HepG2 (cell line): ENCODE measurements around the gene FAM222A. TPM values are rescaled to one million over a fixed set of nuclear protein-coding genes. Genes with fewer than 3 reads are reported as not detected.

Experiments used
- ASH2L ChIP-seq: fragments of 300-600, 200-600 bp; sonication (generic); IDR thresholded peaks from 2 replicates; pipeline ENCODE4 v1.7.0; 2017; ENCODE audit warnings: low read depth, mild to moderate bottlenecking, moderate library complexity, mixed read lengths, low read length; ENCODE audit not compliant: insufficient read length
- ETV6 ChIP-seq: sonication (generic); formaldehyde crosslinking; conservative IDR thresholded peaks from 2 replicates; pipeline ENCODE4 v1.4.0; 2020; ENCODE audit warnings: missing genetic modification reagents
- IRX3 ChIP-seq: sonication (generic); formaldehyde crosslinking; IDR thresholded peaks from 2 replicates; pipeline ENCODE4 v1.8.1; 2023; ENCODE audit warnings: mild to moderate bottlenecking, low read depth, missing genetic modification reagents, borderline replicate concordance
- KAT2B ChIP-seq: fragments of 150-350 bp; IDR thresholded peaks from 2 replicates; pipeline ENCODE4 v1.6.1; 2014; ENCODE audit warnings: low read depth, low read length, borderline replicate concordance
- MIER2 ChIP-seq: IDR thresholded peaks from 2 replicates; pipeline ENCODE4 v1.6.1; 2016; ENCODE audit warnings: missing biosample characterization, missing genetic modification reagents
- SAFB2 ChIP-seq: sonication (generic); formaldehyde crosslinking; IDR thresholded peaks from 2 replicates; pipeline ENCODE4 v1.5.1; 2020; ENCODE audit warnings: missing genetic modification reagents, low read depth, mild to moderate bottlenecking, borderline replicate concordance
- SCMH1 ChIP-seq: sonication (generic); formaldehyde crosslinking; IDR thresholded peaks from 2 replicates; pipeline ENCODE4 v1.9.0; 2021; ENCODE audit warnings: missing genetic modification reagents, mild to moderate bottlenecking, borderline replicate concordance
- SOX13 ChIP-seq, 3 experiments: fragments of 450-650 bp in 1 of 3; sonication (generic) in 1 of 3; formaldehyde crosslinking in 1 of 3; IDR thresholded peaks in 2 of 3; conservative IDR thresholded peaks in 1 of 3; 2 replicates each; pipeline versions ENCODE4 v1.5.0 to v1.6.1; 2016 to 2020; ENCODE audit warnings: antibody characterized with exemption in 1 of 3, mild to moderate bottlenecking in 1 of 3, missing compliant biosample characterization in 1 of 3, missing genetic modification reagents in 1 of 3, moderate library complexity in 1 of 3
- TRIM24 ChIP-seq: sonication (generic); formaldehyde crosslinking; IDR thresholded peaks from 2 replicates; pipeline ENCODE4 v1.8.0; 2022; ENCODE audit warnings: mild to moderate bottlenecking, missing genetic modification reagents
- ZNF232 ChIP-seq: sonication (generic); formaldehyde crosslinking; IDR thresholded peaks from 2 replicates; pipeline ENCODE4 v1.4.0; 2020; ENCODE audit warnings: missing genetic modification reagents, borderline replicate concordance
- ZNF24 ChIP-seq: fragments of 450-650 bp; IDR thresholded peaks from 2 replicates; pipeline ENCODE4 v1.6.1; 2017; ENCODE audit warnings: antibody characterized with exemption, mild to moderate bottlenecking
- ZNF781 ChIP-seq: sonication (generic); formaldehyde crosslinking; IDR thresholded peaks from 2 replicates; pipeline ENCODE4 v1.5.1; 2020; ENCODE audit warnings: borderline replicate concordance, mild to moderate bottlenecking, missing genetic modification reagents; ENCODE audit errors: not compliant biosample characterization
- polyA plus RNA-seq, 8 experiments: library from polyadenylated mRNA; depleted of rRNA in 3 of 8; stranded (reverse) in 7 of 8; unstranded in 1 of 8; fragments of >200 nt; fragmentation: Illumina TruSeq in 4 of 8; extraction: Trizol in 4 of 8; gene quantifications; 2 replicates each; pipeline versions ENCODE4 v1.2.1 to v1.2.3, GENCODE V29; 2011 to 2016; ENCODE audit warnings: low read depth in 4 of 8, missing spikeins in 1 of 8, mixed read lengths in 1 of 8; ENCODE audit not compliant: insufficient read depth in 1 of 8
- total RNA-seq, 5 experiments: library from RNA; depleted of rRNA; stranded (reverse); fragments of >200 nt; fragmentation: Illumina TruSeq; extraction: Trizol; gene quantifications; 2 replicates each; pipeline ENCODE4 v1.2.3, GENCODE V29; 2016; ENCODE audit warnings: low read depth in 1 of 5
- TF ChIP-seq, protein P1 (sequence below): sonication (generic); formaldehyde crosslinking; IDR thresholded peaks from 2 replicates; pipeline ENCODE4 v1.8.1; 2023; ENCODE audit warnings: mild to moderate bottlenecking, missing genetic modification reagents
- TF ChIP-seq, protein P2 (sequence below): sonication (generic); formaldehyde crosslinking; IDR thresholded peaks from 2 replicates; pipeline ENCODE4 v1.5.0; 2020; ENCODE audit warnings: missing genetic modification reagents, mild to moderate bottlenecking, borderline replicate concordance
- TF ChIP-seq, protein P3 (sequence below): sonication (generic); formaldehyde crosslinking; IDR thresholded peaks from 2 replicates; pipeline ENCODE4 v1.5.1; 2020; ENCODE audit warnings: mild to moderate bottlenecking, missing genetic modification reagents, moderate library complexity
- TF ChIP-seq, protein P4 (sequence below): sonication (generic); formaldehyde crosslinking; IDR thresholded peaks from 2 replicates; pipeline ENCODE4 v1.8.1; 2023; ENCODE audit warnings: missing genetic modification reagents, inconsistent platforms, borderline replicate concordance
- TF ChIP-seq, protein P5 (sequence below): sonication (generic); formaldehyde crosslinking; IDR thresholded peaks from 2 replicates; pipeline ENCODE4 v1.4.0; 2020; ENCODE audit warnings: mild to moderate bottlenecking, missing genetic modification reagents
- TF ChIP-seq, protein P6 (sequence below): sonication (generic); formaldehyde crosslinking; IDR thresholded peaks from 2 replicates; pipeline ENCODE4 v1.5.0; 2020; ENCODE audit warnings: missing genetic modification reagents

Gene FAM222A
- total and polyA plus RNA-seq, 2 of the 13 experiments (the other 11 are each of a cell fraction or from before 2014, with no cell fraction given), result 2.7 to 9.6 TPM

DNA sequence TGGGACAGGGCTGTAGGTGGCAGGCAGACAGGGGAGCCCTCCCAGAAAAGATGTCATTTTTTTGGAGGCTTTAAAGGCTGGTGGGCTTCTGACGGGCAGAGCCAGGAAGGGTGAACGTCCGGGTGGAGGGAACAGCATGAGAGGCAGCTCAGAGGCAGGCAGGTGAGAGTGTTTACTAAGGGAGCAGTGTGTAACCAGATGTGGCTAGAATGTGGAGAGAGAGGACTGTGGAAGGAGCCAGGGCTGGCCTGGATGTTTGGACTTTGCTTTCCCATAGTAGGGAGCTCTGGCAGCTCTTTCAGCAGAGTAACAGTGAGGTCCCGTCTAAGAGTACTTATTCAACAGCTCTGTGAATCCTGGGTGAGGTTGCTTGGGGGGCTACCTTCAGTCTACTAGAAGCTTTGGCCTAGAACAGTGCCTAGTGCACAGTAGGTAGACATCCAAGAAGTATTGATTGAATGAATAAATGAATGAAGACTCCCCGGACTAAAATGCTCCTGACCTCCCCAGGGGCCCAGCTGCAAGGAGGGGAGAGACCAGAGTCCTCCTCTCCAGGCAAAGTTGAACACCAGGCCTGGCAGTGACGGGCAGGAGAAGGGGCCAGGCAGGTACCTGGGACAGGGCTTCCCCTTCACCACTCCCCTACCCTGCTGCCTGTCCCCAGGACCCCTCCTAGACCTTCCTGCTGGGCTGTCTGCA lies 8.5 kb downstream of the FAM222A start (continued):
- TF ChIP-seq MIER2 (CRISPR knock-in tag), result no peak
- no peak for TF ChIP-seq SOX13 (IDR thresholded peaks at IDR 0.05)
- peak in 1 of 2 experiments; percentile 43; a peak in 1 of 4 replicates for TF ChIP-seq SOX13 (CRISPR knock-in tag; conservative IDR thresholded peaks at IDR 0.05 in 1 of 2, IDR thresholded peaks at IDR 0.05 in 1 of 2)
- TF ChIP-seq SCMH1, result no peak
- no peak for TF ChIP-seq ZNF24
- no peak for TF ChIP-seq ZNF232 (CRISPR knock-in tag)
- TF ChIP-seq SAFB2 (CRISPR knock-in tag), result no peak
- TF ChIP-seq, protein P1, sequence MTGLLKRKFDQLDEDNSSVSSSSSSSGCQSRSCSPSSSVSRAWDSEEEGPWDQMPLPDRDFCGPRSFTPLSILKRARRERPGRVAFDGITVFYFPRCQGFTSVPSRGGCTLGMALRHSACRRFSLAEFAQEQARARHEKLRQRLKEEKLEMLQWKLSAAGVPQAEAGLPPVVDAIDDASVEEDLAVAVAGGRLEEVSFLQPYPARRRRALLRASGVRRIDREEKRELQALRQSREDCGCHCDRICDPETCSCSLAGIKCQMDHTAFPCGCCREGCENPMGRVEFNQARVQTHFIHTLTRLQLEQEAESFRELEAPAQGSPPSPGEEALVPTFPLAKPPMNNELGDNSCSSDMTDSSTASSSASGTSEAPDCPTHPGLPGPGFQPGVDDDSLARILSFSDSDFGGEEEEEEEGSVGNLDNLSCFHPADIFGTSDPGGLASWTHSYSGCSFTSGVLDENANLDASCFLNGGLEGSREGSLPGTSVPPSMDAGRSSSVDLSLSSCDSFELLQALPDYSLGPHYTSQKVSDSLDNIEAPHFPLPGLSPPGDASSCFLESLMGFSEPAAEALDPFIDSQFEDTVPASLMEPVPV, result no peak
- TF ChIP-seq ETV6 (CRISPR knock-in tag), result no peak
- TF ChIP-seq, protein P2, sequence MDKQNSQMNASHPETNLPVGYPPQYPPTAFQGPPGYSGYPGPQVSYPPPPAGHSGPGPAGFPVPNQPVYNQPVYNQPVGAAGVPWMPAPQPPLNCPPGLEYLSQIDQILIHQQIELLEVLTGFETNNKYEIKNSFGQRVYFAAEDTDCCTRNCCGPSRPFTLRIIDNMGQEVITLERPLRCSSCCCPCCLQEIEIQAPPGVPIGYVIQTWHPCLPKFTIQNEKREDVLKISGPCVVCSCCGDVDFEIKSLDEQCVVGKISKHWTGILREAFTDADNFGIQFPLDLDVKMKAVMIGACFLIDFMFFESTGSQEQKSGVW (CRISPR knock-in tag), result no peak
- TF ChIP-seq ASH2L, result peak; percentile 61
- no peak for TF ChIP-seq KAT2B
- TF ChIP-seq, protein P3, sequence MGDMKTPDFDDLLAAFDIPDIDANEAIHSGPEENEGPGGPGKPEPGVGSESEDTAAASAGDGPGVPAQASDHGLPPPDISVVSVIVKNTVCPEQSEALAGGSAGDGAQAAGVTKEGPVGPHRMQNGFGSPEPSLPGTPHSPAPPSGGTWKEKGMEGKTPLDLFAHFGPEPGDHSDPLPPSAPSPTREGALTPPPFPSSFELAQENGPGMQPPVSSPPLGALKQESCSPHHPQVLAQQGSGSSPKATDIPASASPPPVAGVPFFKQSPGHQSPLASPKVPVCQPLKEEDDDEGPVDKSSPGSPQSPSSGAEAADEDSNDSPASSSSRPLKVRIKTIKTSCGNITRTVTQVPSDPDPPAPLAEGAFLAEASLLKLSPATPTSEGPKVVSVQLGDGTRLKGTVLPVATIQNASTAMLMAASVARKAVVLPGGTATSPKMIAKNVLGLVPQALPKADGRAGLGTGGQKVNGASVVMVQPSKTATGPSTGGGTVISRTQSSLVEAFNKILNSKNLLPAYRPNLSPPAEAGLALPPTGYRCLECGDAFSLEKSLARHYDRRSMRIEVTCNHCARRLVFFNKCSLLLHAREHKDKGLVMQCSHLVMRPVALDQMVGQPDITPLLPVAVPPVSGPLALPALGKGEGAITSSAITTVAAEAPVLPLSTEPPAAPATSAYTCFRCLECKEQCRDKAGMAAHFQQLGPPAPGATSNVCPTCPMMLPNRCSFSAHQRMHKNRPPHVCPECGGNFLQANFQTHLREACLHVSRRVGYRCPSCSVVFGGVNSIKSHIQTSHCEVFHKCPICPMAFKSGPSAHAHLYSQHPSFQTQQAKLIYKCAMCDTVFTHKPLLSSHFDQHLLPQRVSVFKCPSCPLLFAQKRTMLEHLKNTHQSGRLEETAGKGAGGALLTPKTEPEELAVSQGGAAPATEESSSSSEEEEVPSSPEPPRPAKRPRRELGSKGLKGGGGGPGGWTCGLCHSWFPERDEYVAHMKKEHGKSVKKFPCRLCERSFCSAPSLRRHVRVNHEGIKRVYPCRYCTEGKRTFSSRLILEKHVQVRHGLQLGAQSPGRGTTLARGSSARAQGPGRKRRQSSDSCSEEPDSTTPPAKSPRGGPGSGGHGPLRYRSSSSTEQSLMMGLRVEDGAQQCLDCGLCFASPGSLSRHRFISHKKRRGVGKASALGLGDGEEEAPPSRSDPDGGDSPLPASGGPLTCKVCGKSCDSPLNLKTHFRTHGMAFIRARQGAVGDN (CRISPR knock-in tag), result peak; percentile 42
- TF ChIP-seq, protein P4, sequence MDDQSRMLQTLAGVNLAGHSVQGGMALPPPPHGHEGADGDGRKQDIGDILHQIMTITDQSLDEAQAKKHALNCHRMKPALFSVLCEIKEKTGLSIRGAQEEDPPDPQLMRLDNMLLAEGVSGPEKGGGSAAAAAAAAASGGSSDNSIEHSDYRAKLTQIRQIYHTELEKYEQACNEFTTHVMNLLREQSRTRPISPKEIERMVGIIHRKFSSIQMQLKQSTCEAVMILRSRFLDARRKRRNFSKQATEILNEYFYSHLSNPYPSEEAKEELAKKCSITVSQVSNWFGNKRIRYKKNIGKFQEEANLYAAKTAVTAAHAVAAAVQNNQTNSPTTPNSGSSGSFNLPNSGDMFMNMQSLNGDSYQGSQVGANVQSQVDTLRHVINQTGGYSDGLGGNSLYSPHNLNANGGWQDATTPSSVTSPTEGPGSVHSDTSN, result no peak
- TF ChIP-seq, protein P5, sequence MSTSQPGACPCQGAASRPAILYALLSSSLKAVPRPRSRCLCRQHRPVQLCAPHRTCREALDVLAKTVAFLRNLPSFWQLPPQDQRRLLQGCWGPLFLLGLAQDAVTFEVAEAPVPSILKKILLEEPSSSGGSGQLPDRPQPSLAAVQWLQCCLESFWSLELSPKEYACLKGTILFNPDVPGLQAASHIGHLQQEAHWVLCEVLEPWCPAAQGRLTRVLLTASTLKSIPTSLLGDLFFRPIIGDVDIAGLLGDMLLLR (CRISPR knock-in tag), result no peak
- no peak for TF ChIP-seq ZNF781 (CRISPR knock-in tag)
- TF ChIP-seq, protein P6, sequence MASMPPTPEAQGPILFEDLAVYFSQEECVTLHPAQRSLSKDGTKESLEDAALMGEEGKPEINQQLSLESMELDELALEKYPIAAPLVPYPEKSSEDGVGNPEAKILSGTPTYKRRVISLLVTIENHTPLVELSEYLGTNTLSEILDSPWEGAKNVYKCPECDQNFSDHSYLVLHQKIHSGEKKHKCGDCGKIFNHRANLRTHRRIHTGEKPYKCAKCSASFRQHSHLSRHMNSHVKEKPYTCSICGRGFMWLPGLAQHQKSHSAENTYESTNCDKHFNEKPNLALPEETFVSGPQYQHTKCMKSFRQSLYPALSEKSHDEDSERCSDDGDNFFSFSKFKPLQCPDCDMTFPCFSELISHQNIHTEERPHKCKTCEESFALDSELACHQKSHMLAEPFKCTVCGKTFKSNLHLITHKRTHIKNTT (CRISPR knock-in tag), result no peak
- TF ChIP-seq IRX3, result no peak
- TF ChIP-seq TRIM24 (CRISPR knock-in tag), result no peak
